Thymus (tissue), 11 donors: ENCODE measurements around the gene ZNF692. TPM values are rescaled to one million over a fixed set of nuclear protein-coding genes. Genes with fewer than 3 reads are reported as not detected.
"Not testable (repeated sequence)": the region's sequence is repeated elsewhere in the genome, so short reads cannot be mapped to it uniquely, and the experiment has no call there.

Source experiments
- DNase-seq, 9 donors: peaks; one replicate each; pipeline ENCODE4 v3.0.0-alpha.2; 2013; ENCODE audit warnings: low spot score in 9 of 9, low read depth in 6 of 9, missing footprints in 1 of 9
- H3K27ac ChIP-seq, 2 donors: one replicate each; pipeline ENCODE4 v1.5.1; 2013; ENCODE audit warnings: control low read depth in 1 of 2, low read depth in 1 of 2, low read length in 1 of 2, mild to moderate bottlenecking in 1 of 2, moderate library complexity in 1 of 2
- H3K27me3 ChIP-seq, 2 donors: one replicate each; pipeline ENCODE4 v1.5.1; 2013; ENCODE audit warnings: low read length in 1 of 2; ENCODE audit not compliant: control insufficient read depth in 2 of 2, insufficient read depth in 1 of 2
- H3K36me3 ChIP-seq, 2 donors: one replicate each; pipeline ENCODE4 v1.5.1; 2013; ENCODE audit warnings: low read length in 1 of 2, mild to moderate bottlenecking in 1 of 2, moderate library complexity in 1 of 2; ENCODE audit not compliant: control insufficient read depth in 2 of 2, insufficient read depth in 2 of 2
- H3K4me1 ChIP-seq, 2 donors: one replicate each; pipeline ENCODE4 v1.5.1; 2013; ENCODE audit warnings: low read length in 2 of 2; ENCODE audit not compliant: control insufficient read depth in 2 of 2, insufficient read depth in 2 of 2
- H3K4me3 ChIP-seq, 2 donors: one replicate each; pipeline ENCODE4 v1.5.1; 2013; ENCODE audit warnings: low read length in 2 of 2, control low read depth in 1 of 2, mild to moderate bottlenecking in 1 of 2
- H3K9me3 ChIP-seq, 2 donors: one replicate each; pipeline ENCODE4 v1.5.1; 2013; ENCODE audit warnings: low read length in 1 of 2, mild to moderate bottlenecking in 1 of 2; ENCODE audit not compliant: control insufficient read depth in 2 of 2, insufficient read depth in 1 of 2
- WGBS: extraction: QIAGEN DNeasy Blood & Tissue Kit; methylation state at CpG from one replicate; pipeline ENCODE4 v1.1.7; 2013; 5-methylcytosine and 5-hydroxymethylcytosine counted together
- polyA plus RNA-seq: library from polyadenylated mRNA; stranded (reverse); fragments of 200-250 nt; gene quantifications from one replicate; pipeline ENCODE4 v1.2.3, GENCODE V29; 2013
- total RNA-seq: library from RNA; stranded (reverse); fragments of 120-200 nt; gene quantifications from one replicate; pipeline ENCODE4 v1.2.4, GENCODE V29; 2013
- donor health status: healthy.

ZNF692 gene
- total and polyA plus RNA-seq, 2 donors = 20.7 to 127 TPM

DNA sequence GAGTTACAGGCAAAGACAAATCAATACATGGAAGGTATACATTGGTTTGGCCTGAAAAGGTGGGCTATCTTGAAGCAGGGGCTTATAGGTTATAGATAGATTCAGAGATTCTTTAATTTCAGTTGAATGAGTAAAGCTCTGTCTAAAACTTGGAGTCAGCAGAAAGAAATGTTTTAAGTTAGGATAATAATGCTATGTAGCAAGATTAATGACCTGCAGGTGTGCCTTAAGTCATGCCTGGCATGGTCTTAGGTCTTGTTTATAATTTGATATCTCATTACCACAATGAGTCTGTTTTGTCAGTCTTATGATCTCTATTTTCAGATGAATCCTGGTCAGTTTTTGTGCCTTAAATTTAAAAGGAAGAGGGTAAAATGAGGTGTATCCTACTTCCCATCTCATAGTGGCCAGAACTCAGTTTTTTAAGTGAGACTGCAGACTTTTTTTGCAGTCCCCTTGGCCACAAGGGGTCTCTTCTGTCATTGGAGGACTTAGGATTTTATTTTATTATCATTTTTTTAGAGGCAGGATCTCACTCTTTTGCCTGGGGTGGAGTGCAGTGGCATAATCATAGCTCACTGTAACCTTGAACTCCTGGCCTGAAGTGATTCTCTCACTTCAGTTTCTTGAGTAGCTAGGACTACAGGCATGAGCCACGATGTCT, 25.9 kb upstream of the ZNF692 start:
- Histone ChIP-seq H3K4me3 (no peak overlapping the region), H3K9me3 (no peaks in the 10 kb centered on the region), H3K4me1 (no peaks in the 10 kb centered on the region), H3K27me3 (no peaks in the 10 kb centered on the region), H3K36me3 (no peaks in the 10 kb centered on the region), H3K27ac (no peak overlapping the region)
- no peak for DNase-seq
- 91% methylated on average over 1 of the region's 1 CpG for WGBS

DNA sequence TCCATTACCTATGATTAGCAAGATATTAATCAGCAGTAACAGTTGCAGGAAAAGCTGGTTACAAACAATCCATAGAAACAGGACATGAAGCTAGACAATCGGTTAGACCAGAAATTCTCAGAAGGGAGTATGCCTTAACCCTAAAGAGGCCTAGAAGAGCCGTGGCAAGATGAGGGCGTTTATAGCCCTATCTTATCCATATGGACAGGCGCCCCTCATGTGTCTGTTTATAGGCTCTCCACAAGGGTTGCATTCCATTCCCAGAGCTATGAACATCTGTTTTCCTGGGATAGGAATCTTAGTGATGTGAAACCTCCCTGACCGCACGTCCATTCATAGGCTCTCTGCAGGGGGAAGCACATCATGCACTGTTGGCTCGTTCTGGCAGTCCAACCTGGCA, 23.5 kb upstream of the ZNF692 start:
- 80% methylated on average over 7 of the region's 7 CpGs for WGBS
- H3K27ac ChIP-seq, DNase-seq: not testable (repeated sequence)

DNA sequence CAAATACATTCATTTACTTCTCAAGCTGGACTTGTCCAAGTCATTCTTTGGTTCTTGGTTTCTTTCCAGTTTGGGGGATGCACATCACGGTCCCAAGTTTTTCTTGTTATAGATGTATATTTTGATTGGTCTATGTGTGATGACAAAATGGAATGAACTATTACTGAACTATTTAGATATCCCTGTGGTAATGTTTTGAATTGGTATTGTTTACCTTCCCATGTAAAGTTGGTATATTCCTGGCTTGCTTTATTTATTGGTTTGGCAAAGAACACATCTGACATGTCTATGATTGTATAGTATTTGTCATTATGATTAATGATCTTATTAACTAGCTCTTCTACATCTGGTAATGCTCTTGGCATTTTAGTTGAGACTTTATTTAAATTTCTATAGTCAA, 22.4 kb upstream of the ZNF692 start:
- no peaks in the 10 kb centered on the region for H3K4me1 ChIP-seq
- no peaks in the 10 kb centered on the region for H3K27me3 ChIP-seq
- no peak for DNase-seq
- H3K36me3 ChIP-seq = no peaks in the 10 kb centered on the region
- 97% methylated on average over 1 of the region's 1 CpG for WGBS
- no peak overlapping the region for H3K4me3 ChIP-seq
- H3K9me3 ChIP-seq = no peaks in the 10 kb centered on the region
- no peak overlapping the region for H3K27ac ChIP-seq

More for the DNA sequence above, 23.5 kb upstream of the ZNF692 start:
- not testable (repeated sequence) for H3K9me3 ChIP-seq, H3K27me3 ChIP-seq, H3K4me1 ChIP-seq, H3K36me3 ChIP-seq, H3K4me3 ChIP-seq

DNA sequence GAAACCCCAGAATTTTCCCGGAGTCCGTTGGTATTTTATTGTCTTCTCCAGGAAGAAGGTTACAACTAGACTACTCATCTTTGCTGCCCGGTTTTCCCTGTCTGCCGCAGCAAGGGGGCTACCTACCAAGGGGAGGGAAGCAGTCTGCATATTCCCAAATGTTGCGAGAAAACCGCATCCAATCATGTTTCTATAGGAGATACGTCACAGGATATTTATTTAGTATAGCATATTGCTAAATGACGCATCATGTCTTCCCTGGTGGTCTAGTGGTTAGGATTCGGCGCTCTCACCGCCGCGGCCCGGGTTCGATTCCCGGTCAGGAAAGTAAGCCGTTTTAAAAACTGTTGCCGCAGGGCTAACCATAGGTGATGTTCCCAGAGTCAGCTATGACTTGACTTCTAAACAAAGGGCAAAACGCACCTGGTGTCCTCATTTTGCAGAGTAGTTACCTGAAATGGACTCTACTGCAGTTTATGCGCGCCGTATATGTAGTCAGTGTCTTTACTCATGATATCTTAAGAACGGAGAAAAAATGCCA, 15.2 kb upstream of the ZNF692 start:
- Histone ChIP-seq H3K4me3 (peak overlapping the region; percentile 76 to 77), H3K9me3 (no peaks in the 10 kb centered on the region), H3K36me3 (no peaks in the 10 kb centered on the region), H3K4me1 (peaks cover 0 to 8% of the 10 kb centered on the region in 2 donors), H3K27ac (peak overlapping the region; percentile 91 to 94), H3K27me3 (no peaks in the 10 kb centered on the region)
- DNase-seq = peak; percentile 71 to 93 (median 79)
- 10% methylated on average over 23 of the region's 23 CpGs for WGBS

DNA sequence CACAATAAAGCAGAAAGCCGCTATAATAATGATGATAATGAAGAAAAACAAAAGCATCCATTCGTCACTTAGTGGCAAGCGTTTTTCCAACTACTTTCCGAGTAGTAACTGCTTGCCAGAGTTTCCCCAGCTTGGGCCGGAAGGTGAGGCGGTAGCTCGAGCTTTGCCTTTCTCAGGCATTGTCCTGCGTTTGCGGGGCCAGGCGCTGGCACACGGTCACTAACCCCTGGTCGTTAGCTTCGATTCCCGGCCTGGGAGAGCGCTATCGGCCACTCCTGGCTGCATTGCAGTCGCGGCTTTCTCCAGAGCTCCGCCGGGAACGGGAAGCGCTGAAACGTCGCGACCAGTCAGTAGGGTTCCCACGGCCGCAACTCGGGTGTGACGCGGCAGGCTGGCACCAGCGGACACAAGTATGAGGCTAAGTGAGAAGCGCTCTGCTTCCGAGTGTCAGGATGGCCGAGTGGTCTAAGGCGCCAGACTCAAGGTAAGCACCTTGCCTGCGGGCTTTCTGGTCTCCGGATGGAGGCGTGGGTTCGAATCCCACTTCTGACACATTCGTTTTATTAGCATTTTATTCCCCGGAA, 14.6 kb upstream of the ZNF692 start:
- no peaks in the 10 kb centered on the region for H3K36me3 ChIP-seq
- peak; percentile 80 to 95 (median 87) for DNase-seq
- H3K27me3 ChIP-seq = no peaks in the 10 kb centered on the region
- WGBS = under 1% methylated on average over 41 of the region's 41 CpGs
- peak overlapping the region; percentile 76 to 77 for H3K4me3 ChIP-seq
- peaks cover 0 to 8% of the 10 kb centered on the region in 2 donors for H3K4me1 ChIP-seq
- H3K9me3 ChIP-seq = no peaks in the 10 kb centered on the region
- peak overlapping the region; percentile 91 to 94 for H3K27ac ChIP-seq

DNA sequence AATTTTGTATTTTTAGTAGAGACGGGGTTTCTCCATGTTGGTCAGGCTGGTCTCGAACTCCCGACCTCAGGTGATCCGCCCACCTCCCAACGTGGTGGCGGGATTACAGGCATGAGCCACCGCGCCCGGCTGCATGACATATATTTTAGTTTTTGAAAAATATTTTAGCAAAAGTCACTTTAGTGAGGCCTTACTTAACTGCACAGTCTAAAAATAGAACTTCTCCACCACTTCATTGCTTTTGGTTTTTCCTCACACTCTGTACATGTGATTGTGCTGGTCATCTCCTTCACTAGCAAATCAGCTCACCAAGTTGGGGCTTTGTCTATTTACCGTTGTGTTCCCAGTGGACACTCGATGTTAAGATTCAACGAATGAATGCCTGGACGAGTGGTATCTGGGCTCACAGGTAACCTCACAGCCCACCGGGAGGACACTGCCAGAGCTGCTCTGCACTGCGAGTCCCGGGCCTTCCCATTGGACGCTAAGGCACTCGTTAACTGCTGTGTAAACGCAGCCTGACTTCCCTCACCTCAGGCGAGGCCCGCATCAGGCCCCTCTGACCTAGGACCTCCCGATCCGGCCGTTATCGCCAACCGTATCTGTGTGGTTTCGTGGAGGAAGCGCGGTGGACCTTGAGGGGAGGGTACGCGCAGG, 14.0 kb upstream of the ZNF692 start:
- H3K4me1 ChIP-seq = peaks cover 0 to 8% of the 10 kb centered on the region in 2 donors
- 2% methylated on average over 31 of the region's 31 CpGs for WGBS
- H3K4me3 ChIP-seq = peak overlapping the region; percentile 76 to 77
- no peaks in the 10 kb centered on the region for H3K36me3 ChIP-seq
- H3K9me3 ChIP-seq = no peaks in the 10 kb centered on the region
- no peaks in the 10 kb centered on the region for H3K27me3 ChIP-seq
- peak overlapping the region; percentile 91 to 94 for H3K27ac ChIP-seq
- peak in 8 of 9 donors; percentile 37 to 74 (median 48) for DNase-seq

DNA sequence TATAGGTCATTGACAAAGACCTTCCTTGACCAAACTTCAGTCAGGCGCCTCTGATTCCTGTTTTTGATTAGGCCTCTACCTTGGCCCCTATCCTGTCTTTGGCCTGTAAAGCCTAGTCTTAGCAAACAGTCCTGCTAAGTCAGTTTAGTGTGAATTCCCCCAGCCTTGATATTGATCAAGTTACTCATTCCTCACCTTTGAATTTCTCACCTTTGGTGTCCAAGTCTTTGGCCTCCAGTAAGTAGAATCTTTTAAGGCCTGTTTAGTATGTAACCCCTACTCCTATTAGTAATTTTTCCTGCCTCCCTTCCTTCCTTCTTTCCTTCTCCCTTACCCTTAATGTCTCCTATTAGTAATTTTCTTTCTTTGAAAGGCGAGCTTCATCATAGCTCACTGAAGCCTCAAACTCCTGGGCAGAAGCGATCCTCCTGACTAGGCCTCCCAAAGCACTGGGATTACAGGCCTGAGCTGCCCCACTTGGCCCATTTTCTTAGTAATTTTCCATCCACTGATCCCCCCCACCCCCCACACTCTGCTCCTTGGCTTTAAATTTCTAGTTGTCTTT, 13.0 kb upstream of the ZNF692 start:
- WGBS = over 99% methylated on average over 3 of the region's 3 CpGs
- Histone ChIP-seq H3K27ac (no peak overlapping the region), H3K36me3 (no peaks in the 10 kb centered on the region), H3K4me1 (peaks cover 0 to 8% of the 10 kb centered on the region in 2 donors), H3K4me3 (no peak overlapping the region), H3K9me3 (peaks cover 0 to 2% of the 10 kb centered on the region in 2 donors), H3K27me3 (no peaks in the 10 kb centered on the region)
- DNase-seq = no peak

DNA sequence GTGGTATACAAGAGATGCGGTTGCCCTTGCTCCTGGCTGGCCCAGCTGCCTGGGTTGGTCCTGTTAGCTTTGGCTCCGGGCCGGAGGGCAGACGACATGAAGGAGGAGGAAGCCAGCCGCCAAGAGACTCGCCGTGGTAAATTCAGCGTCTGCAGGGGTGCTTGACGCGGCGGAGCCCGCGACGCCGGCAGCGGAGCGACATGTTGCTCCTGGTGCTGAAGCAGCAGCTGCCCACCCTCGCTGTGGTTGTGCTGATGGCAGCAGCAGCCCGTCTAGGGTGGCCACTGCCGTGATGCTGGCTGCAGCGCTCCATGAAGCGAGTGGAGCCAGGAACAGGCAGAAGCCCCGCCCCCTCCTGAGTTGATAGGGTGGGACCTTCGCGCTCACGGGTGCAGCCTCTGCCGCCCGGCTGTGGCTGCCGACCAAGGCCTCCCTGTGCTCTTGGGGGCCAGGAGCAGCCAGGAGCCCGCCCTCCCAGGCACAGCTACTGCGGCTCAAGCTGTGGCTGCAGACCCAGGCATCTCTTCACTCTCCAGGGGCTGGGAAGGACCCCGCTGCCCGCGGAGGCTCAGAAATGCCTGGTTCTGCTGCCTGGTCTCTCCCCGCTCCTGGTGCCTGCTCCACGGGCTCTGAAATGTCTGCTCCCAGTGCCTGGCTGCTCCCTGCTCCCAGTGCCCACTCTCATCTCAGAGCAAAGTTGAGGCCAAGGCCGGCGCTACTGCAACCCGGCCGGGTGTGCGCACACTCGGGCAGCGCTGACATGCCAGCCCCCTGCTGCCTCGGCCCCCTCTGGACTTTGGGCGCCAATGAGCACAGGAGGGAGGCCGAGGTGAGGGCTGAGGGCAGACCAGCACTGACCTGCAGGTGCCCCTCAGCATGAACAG, 4.4 kb upstream of the ZNF692 start:
- Histone ChIP-seq H3K9me3 (peaks cover 0 to 6% of the 10 kb centered on the region in 2 donors), H3K27ac (peak overlapping the region; percentile 80 to 95), H3K4me3 (peak overlapping the region; percentile 63 to 85), H3K4me1 (peaks cover 9 to 27% of the 10 kb centered on the region in 2 donors), H3K36me3 (no peaks in the 10 kb centered on the region), H3K27me3 (no peaks in the 10 kb centered on the region)
- peak in 8 of 9 donors; percentile 56 to 92 (median 78) for DNase-seq
- 14% methylated on average over 46 of the region's 46 CpGs for WGBS
